K562 treated with DMSO at 1 percent for 12 hours (cell line): ENCODE data around the gene STN1. TPM values are rescaled to one million over a fixed set of nuclear protein-coding genes. Genes with fewer than 3 reads are reported as not detected.

Experiments used
- total RNA-seq: library from RNA; unstranded; fragments of 300-600 nt; gene quantifications from 2 replicates; pipeline ENCODE4 v1.2.3, GENCODE V29; 2022; ENCODE audit not compliant: insufficient read depth

Gene STN1
- 13.1 and 15.5 TPM in 2 replicates for total RNA-seq

GRCh38 chr10:103918053-103918846 lies at the start of gene STN1:
STN1 (minus strand) TSS chr10:103918184; CDS start chr10:103917594, 590 bp downstream.

GRCh38 chr10:103966671-103967447 lies 48.9 kb upstream of the STN1 start, which contains the start of gene SLK:
SLK (plus strand) TSS chr10:103967140; CDS start chr10:103967746, 606 bp downstream.

GRCh38 chr10:103855424-103855823 lies 62.6 kb downstream of the STN1 start, which contains the start of gene SH3PXD2A:
SH3PXD2A (minus strand) TSS chr10:103855576; CDS start chr10:103855266, 310 bp downstream.

Other genes with a start within 250 kb of the STN1 start
- 0.25 and 1.5 TPM in 2 replicates for gene SH3PXD2A, start 62.6 kb downstream of the STN1 start, total RNA-seq
- 6.2 and 23.9 TPM in 2 replicates for gene SLK, start 49.0 kb upstream of the STN1 start, total RNA-seq
- not detected in 2 replicates for gene COL17A1, start 167.7 kb upstream of the STN1 start, total RNA-seq
- 3.2 and 5.9 TPM in 2 replicates for gene SFR1, start 204.0 kb upstream of the STN1 start, total RNA-seq